ENCODE results near the gene DUSP1. TPM values are rescaled to one million over a fixed set of nuclear protein-coding genes. Genes with fewer than 3 reads are reported as not detected.

Gene DUSP1
- total RNA-seq, 2 experiments from 2014 or later = 5.3 to 7.0 TPM

- Histone ChIP-seq H3K4me2 (ENCODE audit: low read length) (no peak overlapping the region), H3K36me3 (ENCODE audit: insufficient read depth, low read length) (peaks cover 10% of the 10 kb centered on the region), H3K4me3 (ENCODE audit: low read depth, low read length, poor library complexity, severe bottlenecking) (no peak overlapping the region), H2AFZ (ENCODE audit: low read length) (no peak overlapping the region), H3K9me3 (ENCODE audit: low read length) (no peaks in the 10 kb centered on the region), H3K4me1 (ENCODE audit: insufficient read depth, low read length, poor library complexity, severe bottlenecking) (peaks cover 31% of the 10 kb centered on the region), H3K79me2 (ENCODE audit: insufficient read depth, low read depth, low read length) (no peaks in the 10 kb centered on the region), H3K9me2 (ENCODE audit: insufficient read depth, low read length) (no peaks in the 10 kb centered on the region), H3K27ac (ENCODE audit: low read depth, low read length, poor library complexity, severe bottlenecking) (no peak overlapping the region), H4K20me1 (ENCODE audit: insufficient read depth, low read length) (peaks cover 10% of the 10 kb centered on the region; the same call in 1 of the 2 replicates)
- no TSS peak for BruUV-seq (replicated peaks)
- ChIA-PET CTCF (ENCODE audit: unreplicated experiment) (no interaction called here), POLR2A (interaction anchor here (0.7 kb wide), 2 partner anchors 50 to 1439 kb away, joined by 3 to 4 read pairs; no protein-coding TSS in a partner anchor)
- TF ChIP-seq CTCF (conservative IDR thresholded peaks at IDR 0.05; ENCODE audit: low read length) (no peak), EZH2phosphoT487 (IDR thresholded peaks at IDR 0.05; ENCODE audit: borderline replicate concordance, low read depth, low read length) (no peak)
- intact Hi-C loops (cut with micrococcal nuclease; ENCODE audit: unreplicated experiment) = no loop called here
- no peak for DNase-seq (ENCODE audit: low spot score)
Measured at GRCh38 chr5:172766287-172767108, 4.5 kb downstream of the DUSP1 start.

- ChIA-PET CTCF (ENCODE audit: unreplicated experiment) (no interaction called here), POLR2A (interaction anchor here (0.6 to 0.7 kb wide), 2 partner anchors 49 to 243 kb away, joined by 4 to 5 read pairs; no protein-coding TSS in a partner anchor)
- H3K4me3 ChIP-seq (ENCODE audit: low read depth, low read length, poor library complexity, severe bottlenecking) = peak overlapping the region; percentile 66
- intact Hi-C loops (cut with micrococcal nuclease; ENCODE audit: unreplicated experiment) = no loop called here
- H3K36me3 ChIP-seq (ENCODE audit: insufficient read depth, low read length) = peaks cover 10% of the 10 kb centered on the region
- H3K9me2 ChIP-seq (ENCODE audit: insufficient read depth, low read length) = no peaks in the 10 kb centered on the region
- H2AFZ ChIP-seq (ENCODE audit: low read length) = peak overlapping the region; percentile 95; the same call in 1 of the 2 replicates
- peaks cover 30% of the 10 kb centered on the region for H3K4me1 ChIP-seq (ENCODE audit: insufficient read depth, low read length, poor library complexity, severe bottlenecking)
- H3K4me2 ChIP-seq (ENCODE audit: low read length) = peak overlapping the region; percentile 86
- BruUV-seq (replicated peaks) = no TSS peak
- no peaks in the 10 kb centered on the region for H3K79me2 ChIP-seq (ENCODE audit: insufficient read depth, low read depth, low read length)
- no peak for TF ChIP-seq CTCF (conservative IDR thresholded peaks at IDR 0.05; ENCODE audit: low read length)
- no peak for TF ChIP-seq EZH2phosphoT487 (IDR thresholded peaks at IDR 0.05; ENCODE audit: borderline replicate concordance, low read depth, low read length)
- no peak for DNase-seq (ENCODE audit: low spot score)
- H4K20me1 ChIP-seq (ENCODE audit: insufficient read depth, low read length) = peaks cover 10% of the 10 kb centered on the region; the same call in 1 of the 2 replicates
- no peak overlapping the region for H3K27ac ChIP-seq (ENCODE audit: low read depth, low read length, poor library complexity, severe bottlenecking)
- no peaks in the 10 kb centered on the region for H3K9me3 ChIP-seq (ENCODE audit: low read length)
Measured at GRCh38 chr5:172765766-172766286, 5.2 kb downstream of the DUSP1 start.
